Left ventricle myocardium superior (tissue), 1 donor: Measurements from ENCODE around the gene FGFR3. TPM values are rescaled to one million over a fixed set of nuclear protein-coding genes. Genes with fewer than 3 reads are reported as not detected.

Source experiments
- ATAC-seq: fragments of 200-7000 bp; cut with Tn5 transposase; one replicate; pipeline ENCODE4 v1.9.1; 2020; ENCODE audit warnings: mild to moderate bottlenecking, moderate library complexity
- DNase-seq: peaks from one replicate; pipeline ENCODE4 v3.0.0-alpha.2; 2020
- intact Hi-C: fragments of 100-400 bp; cut with micrococcal nuclease; formaldehyde crosslinking; loops from one replicate; pipeline ENCODE4 v1.11.0; 2022
- total RNA-seq: library from RNA; stranded (reverse); fragmentation: NEBNext Ultra II Directional; extraction: Animal tissue kit (Norgen Biotek cat#: 25700); gene quantifications from one replicate; pipeline ENCODE4 v1.2.1, GENCODE V29; 2021
- donor health status: DM: no; HTN: yes; CAD: no; lungs with severe emphysema.

The FGFR3 gene
- total RNA-seq, 1 donor from 2014 or later = 1.7 TPM

- intact Hi-C loops = no loop called here
- no peak for ATAC-seq
Observed at GRCh38 chr4:1780435-1780834, 12.7 kb upstream of the FGFR3 start.

DNA sequence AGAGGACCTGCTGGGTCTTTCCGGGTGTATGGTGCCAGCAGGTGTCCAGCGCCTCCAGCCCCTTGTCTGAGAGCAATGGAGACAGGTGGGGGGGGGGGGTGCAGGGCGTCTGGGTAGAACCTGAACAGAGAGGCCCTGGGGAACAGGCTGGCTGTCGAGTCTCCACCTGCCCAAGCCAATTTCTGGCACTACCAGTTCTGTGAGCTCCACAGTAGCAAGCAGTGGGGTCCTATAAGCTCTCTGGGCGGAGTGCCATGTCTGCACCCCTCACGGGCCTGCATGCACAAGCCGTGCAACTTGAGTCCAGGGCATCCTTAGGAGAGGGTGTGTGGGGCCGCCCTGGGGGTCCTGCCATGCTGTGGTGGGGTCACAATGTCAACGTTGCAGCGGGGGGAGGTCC, 10.1 kb upstream of the FGFR3 start:
- intact Hi-C loops = no loop called here
- ATAC-seq = no peak
- no peak for DNase-seq

More at GRCh38 chr4:1780435-1780834, 12.7 kb upstream of the FGFR3 start:
- DNase-seq = no peak

GRCh38 chr4:1783970-1784369, 9.1 kb upstream of the FGFR3 start:
- ATAC-seq (no peak), DNase-seq (no peak)
- intact Hi-C loops = no loop called here

DNA sequence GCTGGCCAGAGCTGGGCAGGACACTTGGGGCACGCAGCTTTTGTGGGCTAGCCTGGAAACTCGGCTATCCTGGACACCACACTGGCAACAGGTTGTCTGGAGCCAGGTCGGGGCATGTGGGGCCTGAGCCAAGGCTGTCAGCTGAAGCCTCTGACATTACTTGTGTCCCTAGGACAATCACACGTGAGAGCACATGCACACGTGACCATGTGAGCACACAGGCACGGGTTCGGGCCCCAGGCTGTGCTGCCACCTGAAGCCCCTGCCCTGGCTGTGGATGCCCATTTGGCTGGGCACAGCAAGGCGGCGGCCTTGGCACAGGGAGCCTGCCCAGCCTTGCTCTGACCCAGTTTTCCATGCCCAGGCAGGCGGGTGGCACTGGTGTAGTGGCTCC, 8.7 kb upstream of the FGFR3 start:
- ATAC-seq (no peak), DNase-seq (no peak)
- intact Hi-C loops = no loop called here

DNA sequence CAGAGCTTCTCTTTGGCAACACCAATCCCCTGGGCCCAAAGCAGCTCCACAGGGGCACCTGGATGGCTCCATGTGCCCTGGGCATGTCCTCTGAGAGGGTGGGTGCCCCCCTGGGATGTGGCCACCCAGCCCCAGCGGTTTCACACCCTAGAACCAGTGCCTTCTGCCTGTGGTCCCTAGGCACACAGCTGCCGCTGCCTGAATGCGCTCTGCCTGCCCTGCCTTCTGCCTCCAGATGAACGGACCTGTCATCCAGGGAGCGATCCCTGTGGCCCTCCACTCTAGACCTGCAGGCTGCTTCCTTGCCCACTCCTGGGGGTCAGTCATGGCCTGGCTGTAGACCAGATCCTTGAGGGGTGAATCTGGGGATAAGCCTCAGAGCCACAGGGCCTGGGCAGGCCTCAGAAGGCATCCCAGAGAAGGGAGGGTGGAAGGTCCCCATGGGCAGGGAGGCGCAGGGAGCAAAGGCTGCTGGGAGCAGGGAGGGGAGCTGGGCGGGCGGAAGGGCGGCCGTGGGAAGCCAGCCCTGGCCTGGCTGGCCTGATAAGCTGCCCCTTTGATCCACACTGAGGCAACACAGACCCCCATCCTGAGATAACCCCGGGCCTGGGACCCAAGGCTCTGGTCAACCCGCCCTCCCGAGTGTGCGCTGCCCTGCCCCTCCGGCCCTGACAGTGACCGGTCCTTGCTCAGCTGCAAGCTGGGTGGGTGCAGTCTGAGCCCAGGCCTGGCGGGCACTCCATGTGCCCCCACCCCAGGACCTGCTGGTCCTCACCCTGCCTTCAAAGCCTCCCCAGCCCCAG, 8.1 kb upstream of the FGFR3 start:
- ATAC-seq (peak; percentile 86), DNase-seq (peak; percentile 63)
- intact Hi-C loops = no loop called here

GRCh38 chr4:1785592-1785991, 7.5 kb upstream of the FGFR3 start:
- ATAC-seq (peak; percentile 6), DNase-seq (no peak)
- intact Hi-C loops = no loop called here

DNA sequence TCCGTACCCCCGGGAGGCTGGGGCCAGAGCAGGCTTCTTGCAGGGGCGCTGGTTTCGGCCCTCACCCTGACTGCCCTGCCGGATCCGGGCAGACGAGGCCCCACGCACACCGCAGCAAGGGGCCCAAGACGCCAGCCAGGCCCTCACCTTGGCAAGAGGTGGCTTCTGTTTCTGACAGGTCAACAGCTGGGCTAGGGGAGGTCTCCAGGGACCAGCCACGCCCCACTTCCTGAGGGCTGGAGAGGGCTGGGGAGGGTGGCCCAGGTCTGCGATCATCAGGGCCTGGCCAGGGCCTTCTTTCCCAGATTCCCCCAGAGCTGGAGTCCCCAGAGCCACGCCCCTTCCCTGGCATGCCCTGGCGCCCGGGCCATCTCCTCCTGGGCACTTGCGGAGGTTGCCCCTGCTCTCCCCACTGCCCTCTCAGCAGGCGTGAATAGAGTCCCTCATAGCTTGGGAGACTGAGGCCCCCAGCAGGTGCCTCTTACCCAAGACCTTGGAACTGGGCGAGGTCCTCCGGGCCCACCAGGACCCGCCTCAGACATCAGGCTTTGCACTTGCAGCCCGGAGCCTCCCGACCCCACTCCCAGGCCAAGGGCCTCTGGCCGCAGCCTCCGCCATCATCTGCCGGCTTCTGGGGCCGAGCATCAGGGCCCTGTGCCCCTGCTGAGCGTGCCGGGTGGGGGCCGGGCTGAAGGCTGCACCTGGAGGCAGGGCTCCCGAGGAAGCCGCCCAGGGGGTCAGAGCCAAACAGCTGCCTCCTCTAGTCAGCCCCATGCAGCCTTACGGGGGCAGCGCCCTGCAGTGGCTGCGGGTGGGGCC, 6.3 kb upstream of the FGFR3 start:
- ATAC-seq = no peak
- no peak for DNase-seq

GRCh38 chr4:1787411-1788077, 5.5 kb upstream of the FGFR3 start:
- DNase-seq (no peak), ATAC-seq (no peak)
- intact Hi-C loops = no loop called here

More for the DNA sequence above, 6.3 kb upstream of the FGFR3 start:
- intact Hi-C loops = no loop called here

DNA sequence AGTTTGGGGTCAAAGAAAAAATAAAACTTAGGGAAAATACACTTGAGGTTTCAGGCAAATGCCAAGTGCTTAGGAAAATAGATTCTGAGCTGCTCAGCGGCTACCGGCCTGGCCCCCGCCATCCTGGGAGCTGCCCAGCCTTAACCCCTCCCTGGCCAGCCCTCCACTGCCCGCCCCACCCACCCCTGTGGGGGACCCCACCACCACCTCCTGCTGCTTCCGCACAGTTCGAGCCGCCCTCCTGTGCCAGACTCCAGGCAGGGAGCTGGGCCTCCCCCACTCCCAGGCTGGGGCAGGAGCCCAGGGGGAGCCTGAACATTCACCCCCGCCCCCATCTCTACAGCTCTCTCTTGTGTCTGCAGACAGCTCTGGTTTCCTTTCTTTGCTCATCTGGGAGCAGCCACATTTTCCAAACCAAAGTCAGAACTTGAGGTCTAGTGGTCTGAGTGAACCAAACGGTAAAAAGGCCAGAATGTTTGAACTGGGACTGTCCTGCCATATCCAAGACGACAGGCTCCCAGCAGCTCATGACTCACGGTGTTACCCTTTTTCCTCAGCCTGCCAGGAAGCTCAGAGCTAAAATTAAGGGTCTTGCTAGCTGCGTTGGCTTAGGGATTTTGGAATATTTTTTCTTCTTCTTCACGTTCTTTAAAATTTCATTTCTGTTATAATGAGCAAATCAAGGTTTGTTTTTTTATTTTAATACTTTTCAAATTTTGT, 4.7 kb upstream of the FGFR3 start:
- ATAC-seq = no peak
- intact Hi-C loops = no loop called here
- no peak for DNase-seq

DNA sequence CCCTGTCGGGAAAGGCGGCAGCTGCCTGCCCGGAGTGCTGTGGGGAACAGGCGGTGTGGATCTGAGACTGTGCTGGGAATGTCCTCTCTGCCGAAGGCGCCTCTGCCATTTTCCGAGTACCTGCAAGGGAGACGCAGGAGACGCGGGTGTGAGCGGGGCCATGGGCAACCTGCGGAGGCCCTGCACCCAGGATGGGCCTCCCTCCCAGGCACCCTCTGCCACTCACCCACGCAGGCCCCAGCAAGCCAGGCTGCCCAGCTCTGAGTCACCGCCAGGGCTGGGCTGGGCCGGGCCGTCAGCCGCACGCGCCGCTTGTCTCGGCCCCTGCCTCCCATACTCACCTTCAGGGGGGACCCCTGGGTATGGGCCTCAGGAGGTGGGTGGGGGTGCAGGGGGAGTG, 3.5 kb upstream of the FGFR3 start:
- ATAC-seq (no peak), DNase-seq (no peak)
- intact Hi-C loops = no loop called here

- ATAC-seq (no peak), DNase-seq (no peak)
- intact Hi-C loops = no loop called here
Observed at GRCh38 chr4:1790005-1790404, 3.1 kb upstream of the FGFR3 start.

DNA sequence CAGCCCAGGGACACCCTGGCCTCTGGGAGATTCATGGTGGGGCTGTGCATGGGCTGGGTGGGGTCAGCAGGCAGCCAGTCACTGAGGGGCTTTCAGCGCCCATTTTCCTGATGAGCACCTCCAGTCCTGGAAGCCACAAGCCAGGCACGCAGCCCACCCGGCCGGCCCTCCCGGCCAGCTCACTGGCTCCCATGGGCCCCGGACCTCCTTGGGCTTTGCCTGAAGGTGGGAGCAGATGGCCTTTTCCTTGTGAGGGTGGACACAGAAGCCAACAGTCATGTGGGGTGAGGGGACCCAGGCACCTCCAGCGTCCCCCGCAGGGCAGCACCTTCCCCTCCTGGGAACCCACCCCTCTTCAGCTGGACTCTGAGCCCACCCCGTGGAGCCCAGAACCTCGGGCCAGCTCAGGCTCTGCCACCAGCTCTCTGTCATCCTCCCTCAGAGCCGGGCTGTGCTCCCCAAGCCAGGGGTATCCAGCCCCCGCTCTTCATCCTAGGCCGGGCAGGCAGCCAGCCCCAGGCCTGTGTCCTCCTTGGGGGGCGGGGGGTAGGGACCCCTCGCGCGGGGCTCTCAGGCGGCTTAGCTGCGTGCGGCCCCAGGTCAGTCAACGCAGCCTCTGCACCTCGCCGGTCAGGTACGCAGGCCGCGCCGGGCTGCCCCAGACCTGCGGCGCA, 798 bp upstream of the FGFR3 start:
- intact Hi-C loops = no loop called here
- DNase-seq = no peak
- no peak for ATAC-seq

DNA sequence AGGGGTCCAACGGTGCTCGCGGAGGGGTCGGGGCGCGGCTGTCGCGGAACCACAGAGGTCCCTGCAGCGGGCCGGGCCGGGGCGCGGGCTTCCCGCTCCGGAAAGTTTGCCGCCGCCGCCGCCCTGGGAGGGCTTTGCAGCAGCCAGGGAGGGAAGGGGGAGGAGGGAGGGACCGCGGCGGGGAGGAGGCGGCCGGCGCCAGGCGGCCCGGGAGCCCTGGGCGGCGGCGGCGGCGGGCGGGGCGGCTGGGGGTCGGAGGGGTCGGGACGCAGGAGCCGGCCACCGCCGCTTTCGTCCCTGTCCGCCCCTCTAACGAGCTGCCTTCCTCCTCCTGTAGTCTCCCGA, 375 bp downstream of the FGFR3 start:
- intact Hi-C loops = no loop called here
- DNase-seq (peak; percentile 66), ATAC-seq (peak; percentile 42)

GRCh38 chr4:1793940-1794808, 1.1 kb downstream of the FGFR3 start:
- DNase-seq (no peak), ATAC-seq (no peak)
- intact Hi-C loops = no loop called here

- intact Hi-C loops = no loop called here
- ATAC-seq (no peak), DNase-seq (no peak)
Observed at GRCh38 chr4:1794809-1795298, 1.8 kb downstream of the FGFR3 start.

DNA sequence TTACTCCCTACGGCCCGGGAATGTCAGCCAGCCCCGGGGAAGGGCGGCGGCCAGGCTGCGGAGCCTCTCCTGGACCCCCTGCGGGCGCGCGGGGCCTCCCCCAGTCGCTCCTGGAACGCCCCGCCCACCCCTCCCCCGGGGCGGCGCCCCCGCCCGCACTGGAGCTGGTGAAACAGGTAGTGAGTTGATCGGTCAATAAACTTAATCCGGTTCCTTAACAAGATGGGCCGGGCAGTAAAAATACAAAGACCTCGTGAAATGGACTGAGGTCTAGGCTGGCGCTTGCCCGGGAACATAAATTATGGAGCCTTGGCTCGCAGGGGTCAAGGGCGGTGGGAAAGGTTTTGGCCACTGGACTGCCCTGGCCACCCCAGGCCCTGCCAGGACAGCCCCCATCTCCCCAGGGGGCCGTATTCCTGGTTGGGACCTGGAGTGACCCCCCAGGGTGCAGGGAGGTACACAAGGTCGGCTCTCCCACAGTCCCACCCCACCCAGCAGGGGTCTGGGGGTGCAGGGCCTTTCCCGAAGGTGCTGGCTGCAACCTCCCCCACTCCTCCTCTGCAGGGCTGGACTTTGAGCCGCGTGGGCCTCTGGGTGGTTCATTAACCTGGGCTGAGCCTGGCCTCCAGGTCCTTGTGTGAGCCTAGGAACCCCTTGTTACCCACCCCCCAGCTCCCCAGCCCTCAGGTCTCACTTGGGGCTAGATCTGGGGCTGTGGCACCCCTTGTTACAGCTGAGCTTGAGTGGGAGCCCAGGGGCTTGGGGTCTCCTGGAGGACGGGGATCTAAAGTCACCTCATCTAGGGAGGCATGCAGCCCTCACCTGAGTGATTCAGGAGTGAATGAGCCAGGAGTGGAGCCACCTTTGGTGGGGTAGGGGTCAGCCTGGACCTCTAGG, 2.5 kb downstream of the FGFR3 start:
- DNase-seq (no peak), ATAC-seq (no peak)
- intact Hi-C loops = no loop called here
